ENCODE results near the gene PTPRG. TPM values are rescaled to one million over a fixed set of nuclear protein-coding genes. Genes with fewer than 3 reads are reported as not detected.
A peak's percentile ranks its signal among the peaks of the same experiment; 100 is the strongest.

Gene PTPRG
- total and polyA plus RNA-seq, 2 of the 13 experiments (the other 11 are each of a cell fraction or from before 2014, with no cell fraction given): 8.0 to 25.3 TPM

DNA sequence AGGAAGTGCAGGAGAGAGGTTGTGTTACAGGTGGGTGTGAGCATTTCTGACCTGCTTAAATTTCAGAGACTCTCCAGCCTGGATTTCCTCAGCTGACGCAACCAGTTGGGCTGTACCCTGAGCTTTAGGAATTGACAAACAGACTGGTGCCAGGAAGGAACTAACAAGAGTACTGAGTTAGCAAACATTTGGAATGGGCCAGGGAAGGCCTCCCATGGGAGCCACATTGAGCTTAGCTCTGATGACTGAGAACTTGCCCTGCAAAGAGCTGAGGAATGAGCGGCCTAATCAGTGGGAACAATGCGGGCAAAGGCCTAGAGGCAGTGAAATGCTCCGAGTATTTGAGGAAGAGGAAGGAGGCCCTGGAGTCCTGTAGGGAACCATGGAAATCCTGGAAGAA, 557.8 kb downstream of the PTPRG start:
- ChIA-PET CTCF (ENCODE audit: low intra/inter-chr PET ratio, low total read pairs) (no interaction called here), POLR2A (no interaction called here)
- intact Hi-C loops (cut with micrococcal nuclease; ENCODE audit: unreplicated experiment): no loop called here
- ATAC-seq: peak; percentile 88
- Histone ChIP-seq H3K9ac (ENCODE audit: insufficient read depth, low read depth, low read length) (no peak overlapping the region), H3K27me3 (ENCODE audit: control insufficient read depth in 1 of 2, insufficient read depth in 2 of 2, low read length in 2 of 2) (no peaks in the 10 kb centered on the region), H3K4me1 (ENCODE audit: insufficient read depth, low read length) (peaks cover 7% of the 10 kb centered on the region; the same call in 1 of the 2 replicates), H4K20me1 (ENCODE audit: insufficient read depth, low read length) (no peaks in the 10 kb centered on the region), H3K27ac (ENCODE audit: extremely low read length, insufficient read depth, low read length) (peak overlapping the region; percentile 24), H3K36me3 (replicated peaks in 1 of 2; ENCODE audit: control insufficient read depth in 1 of 2, insufficient read depth in 2 of 2, low read length in 2 of 2) (no peaks in the 10 kb centered on the region), H3K79me2 (ENCODE audit: insufficient read depth, low read length) (no peaks in the 10 kb centered on the region), H3K4me3 (replicated peaks in 1 of 3; ENCODE audit: insufficient read depth in 1 of 3, low read depth in 2 of 3, low read length in 3 of 3) (no peak overlapping the region), H3K9me3 (ENCODE audit: low read length) (no peaks in the 10 kb centered on the region), H2AFZ (ENCODE audit: low read length) (no peak overlapping the region), H3K4me2 (ENCODE audit: low read depth, low read length) (no peak overlapping the region)
- DNase-seq (ENCODE audit: low spot score): peak; percentile 52
- in situ Hi-C loops (cut with HindIII; ENCODE audit: extremely low pct_ligation_motif_present, low pct_unique_long_range_greater_than_20kb): no loop called here
- TF ChIP-seq CEBPB (IDR thresholded peaks at IDR 0.05; ENCODE audit: borderline replicate concordance, low read depth, low read length): peak; percentile 59; the same call in 1 of the 2 replicates
- TF ChIP-seq ZUFSP (CRISPR knock-in tag; IDR thresholded peaks at IDR 0.05; ENCODE audit: borderline replicate concordance): no peak
- TF ChIP-seq CEBPG (CRISPR knock-in tag; IDR thresholded peaks at IDR 0.05): peak; percentile 41
- no peak for TF ChIP-seq ZNF574 (CRISPR knock-in tag; IDR thresholded peaks at IDR 0.05)
- no peak for TF ChIP-seq RARG (CRISPR knock-in tag; IDR thresholded peaks at IDR 0.05; ENCODE audit: low read depth)
- no peak for TF ChIP-seq NPAS2 (CRISPR knock-in tag; IDR thresholded peaks at IDR 0.05; ENCODE audit: borderline replicate concordance)
- TF ChIP-seq POGZ (CRISPR knock-in tag; IDR thresholded peaks at IDR 0.05): 0 out of 2 replicates have a peak, but pooled peaks have one; percentile 21
- TF ChIP-seq KLF13 (CRISPR knock-in tag; IDR thresholded peaks at IDR 0.05): no peak
- no peak for TF ChIP-seq ZNF230 (CRISPR knock-in tag; IDR thresholded peaks at IDR 0.05)
- TF ChIP-seq, protein P1, sequence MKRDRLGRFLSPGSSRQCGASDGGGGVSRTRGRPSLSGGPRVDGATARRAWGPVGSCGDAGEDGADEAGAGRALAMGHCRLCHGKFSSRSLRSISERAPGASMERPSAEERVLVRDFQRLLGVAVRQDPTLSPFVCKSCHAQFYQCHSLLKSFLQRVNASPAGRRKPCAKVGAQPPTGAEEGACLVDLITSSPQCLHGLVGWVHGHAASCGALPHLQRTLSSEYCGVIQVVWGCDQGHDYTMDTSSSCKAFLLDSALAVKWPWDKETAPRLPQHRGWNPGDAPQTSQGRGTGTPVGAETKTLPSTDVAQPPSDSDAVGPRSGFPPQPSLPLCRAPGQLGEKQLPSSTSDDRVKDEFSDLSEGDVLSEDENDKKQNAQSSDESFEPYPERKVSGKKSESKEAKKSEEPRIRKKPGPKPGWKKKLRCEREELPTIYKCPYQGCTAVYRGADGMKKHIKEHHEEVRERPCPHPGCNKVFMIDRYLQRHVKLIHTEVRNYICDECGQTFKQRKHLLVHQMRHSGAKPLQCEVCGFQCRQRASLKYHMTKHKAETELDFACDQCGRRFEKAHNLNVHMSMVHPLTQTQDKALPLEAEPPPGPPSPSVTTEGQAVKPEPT (CRISPR knock-in tag; IDR thresholded peaks at IDR 0.05; ENCODE audit: low read depth): no peak
- TF ChIP-seq POGK (CRISPR knock-in tag; conservative IDR thresholded peaks at IDR 0.05): 0 out of 2 replicates have a peak, but pooled peaks have one; percentile 10
- TF ChIP-seq ETV5 (CRISPR knock-in tag; IDR thresholded peaks at IDR 0.05; ENCODE audit: borderline replicate concordance): 0 out of 2 replicates have a peak, but pooled peaks have one; percentile 9
- TF ChIP-seq HNF4A (CRISPR knock-in tag; IDR thresholded peaks at IDR 0.05): peak; percentile 38; the same call in 1 of the 2 replicates
- no peak for TF ChIP-seq NCOA2 (CRISPR knock-in tag; IDR thresholded peaks at IDR 0.05)
- 0 out of 2 replicates have a peak, but pooled peaks have one; percentile 28 for TF ChIP-seq ZNF264 (CRISPR knock-in tag; IDR thresholded peaks at IDR 0.05)
- no peak for TF ChIP-seq SYNCRIP (IDR thresholded peaks at IDR 0.05; ENCODE audit: insufficient read depth, low read depth, low read length)
- WGBS (ENCODE audit: low lambda C conversion rate): 88% methylated on average over 4 of the region's 4 CpGs
- BruUV-seq (replicated peaks): no TSS peak
- peak; percentile 21 for FAIRE-seq

Measured in HepG2 (cell line).